RWPE2 (cell line): Measurements from ENCODE around the gene REV1.

Experiments
- ATAC-seq: fragments of 200-7000 bp; cut with Tn5 transposase; 3 replicates; pipeline ENCODE4 v1.9.1; 2021; ENCODE audit warnings: low read depth
- DNase-seq: peaks from one replicate; pipeline ENCODE4 v3.0.0-alpha.2; 2020; ENCODE audit warnings: low spot score
- H3K27ac ChIP-seq: fragments of 450-650 bp; 2 replicates; pipeline ENCODE4 v1.5.1; 2017; ENCODE audit warnings: mild to moderate bottlenecking; ENCODE audit not compliant: poor library complexity, severe bottlenecking
- H3K27me3 ChIP-seq: fragments of 250-450 bp; sonication (Bioruptor Pico); 2 replicates; pipeline ENCODE4 v1.5.1; 2021; ENCODE audit warnings: mild to moderate bottlenecking, moderate library complexity; ENCODE audit not compliant: insufficient read depth, poor library complexity, severe bottlenecking
- H3K36me3 ChIP-seq: fragments of 250-450 bp; sonication (Bioruptor Pico); 2 replicates; pipeline ENCODE4 v1.5.1; 2020; ENCODE audit warnings: low read depth, mild to moderate bottlenecking, moderate library complexity
- H3K4me1 ChIP-seq: fragments of 250-450 bp; sonication (Bioruptor Pico); 2 replicates; pipeline ENCODE4 v1.5.1; 2021; ENCODE audit warnings: mild to moderate bottlenecking, moderate library complexity; ENCODE audit not compliant: insufficient read depth, poor library complexity, severe bottlenecking
- H3K4me3 ChIP-seq: fragments of 250-450 bp; sonication (Bioruptor Pico); 2 replicates; pipeline ENCODE4 v1.5.1; 2021; ENCODE audit warnings: mild to moderate bottlenecking, moderate library complexity; ENCODE audit not compliant: severe bottlenecking
- H3K9me3 ChIP-seq: fragments of 250-450 bp; sonication (Bioruptor Pico); 2 replicates; pipeline ENCODE4 v1.5.1; 2021; ENCODE audit warnings: mild to moderate bottlenecking, moderate library complexity; ENCODE audit not compliant: severe bottlenecking
- CTCF ChIP-seq: fragments of 450-650 bp; IDR thresholded peaks from one replicate; pipeline ENCODE4 v1.5.1; 2017; ENCODE audit warnings: mild to moderate bottlenecking, moderate library complexity; ENCODE audit not compliant: poor library complexity, severe bottlenecking

The REV1 gene

GRCh38 chr2:99421469-99421868 is 68.3 kb downstream of the REV1 start:
- H3K4me1 ChIP-seq = no peaks in the 10 kb centered on the region
- DNase-seq (no peak), ATAC-seq (no peak)
- TF ChIP-seq CTCF = no peak
- H3K27me3 ChIP-seq = no peaks in the 10 kb centered on the region
- H3K27ac ChIP-seq = no peak overlapping the region
- H3K9me3 ChIP-seq = no peaks in the 10 kb centered on the region
- no peak overlapping the region for H3K4me3 ChIP-seq
- H3K36me3 ChIP-seq = peaks cover 92% of the 10 kb centered on the region

GRCh38 chr2:99420751-99421299 is 69.0 kb downstream of the REV1 start:
- no peaks in the 10 kb centered on the region for H3K9me3 ChIP-seq
- H3K36me3 ChIP-seq = peaks cover 94% of the 10 kb centered on the region
- H3K4me3 ChIP-seq = no peak overlapping the region
- TF ChIP-seq CTCF = no peak
- no peaks in the 10 kb centered on the region for H3K4me1 ChIP-seq
- H3K27me3 ChIP-seq = no peaks in the 10 kb centered on the region
- ATAC-seq = peak; percentile 25; the same call in 1 of the 3 replicates
- no peak for DNase-seq
- H3K27ac ChIP-seq = peak overlapping the region; percentile 36

GRCh38 chr2:99420031-99420430 is 69.8 kb downstream of the REV1 start:
- ATAC-seq (peak; percentile 79), DNase-seq (no peak)
- Histone ChIP-seq H3K4me3 (no peak overlapping the region), H3K27ac (peak overlapping the region; percentile 36), H3K36me3 (peaks cover 96% of the 10 kb centered on the region), H3K4me1 (no peaks in the 10 kb centered on the region), H3K27me3 (no peaks in the 10 kb centered on the region), H3K9me3 (no peaks in the 10 kb centered on the region)
- TF ChIP-seq CTCF = no peak

- Histone ChIP-seq H3K36me3 (peaks cover 96% of the 10 kb centered on the region), H3K27ac (no peak overlapping the region), H3K4me1 (no peaks in the 10 kb centered on the region), H3K4me3 (no peak overlapping the region), H3K27me3 (no peaks in the 10 kb centered on the region), H3K9me3 (no peaks in the 10 kb centered on the region)
- TF ChIP-seq CTCF = no peak
- DNase-seq = no peak
- no peak for ATAC-seq
These were observed 72.4 kb downstream of the REV1 start for GRCh38 chr2:99417396-99417795.

- no peak for TF ChIP-seq CTCF
- ATAC-seq (no peak), DNase-seq (no peak)
- no peaks in the 10 kb centered on the region for H3K27me3 ChIP-seq
- H3K4me3 ChIP-seq = no peak overlapping the region
- H3K9me3 ChIP-seq = no peaks in the 10 kb centered on the region
- no peaks in the 10 kb centered on the region for H3K4me1 ChIP-seq
- H3K27ac ChIP-seq = no peak overlapping the region
- H3K36me3 ChIP-seq = peaks cover 95% of the 10 kb centered on the region
These were observed 75.3 kb downstream of the REV1 start for GRCh38 chr2:99414566-99414965.
